ENCODE measurements around the gene AKAP1. TPM values are rescaled to one million over a fixed set of nuclear protein-coding genes. Genes with fewer than 3 reads are reported as not detected.

AKAP1 gene
- total and polyA plus RNA-seq, 2 of the 8 experiments (the other 6 are each of a cell fraction or from before 2014, with no cell fraction given) = 120 to 156 TPM

GRCh38 chr17:57125866-57126265 is 40.8 kb downstream of the AKAP1 start:
- no peak overlapping the region for H2BK12ac ChIP-seq (ENCODE audit: low read depth, low read length)

More at GRCh38 chr17:57125866-57126265, 40.8 kb downstream of the AKAP1 start:
- Histone ChIP-seq H3K18ac (ENCODE audit: extremely low read depth, low read length) (no peak overlapping the region), H3K14ac (ENCODE audit: insufficient read length) (no peak overlapping the region), H3K36me3 (ENCODE audit: control insufficient read depth in 2 of 4, insufficient read depth in 4 of 4, low read length in 3 of 4) (peaks cover 10 to 35% (median 21%) of the 10 kb centered on the region in 4 experiments; a peak in 7 of 8 replicates), H3K27me3 (replicated peaks in 1 of 4; ENCODE audit: control insufficient read depth in 3 of 4, extremely low read depth in 1 of 4, insufficient read depth in 3 of 4, low read length in 3 of 4) (no peaks in the 10 kb centered on the region), H2BK15ac (ENCODE audit: low read length) (no peak overlapping the region), H3K27ac (ENCODE audit: low read depth, low read length) (no peak overlapping the region), H4K91ac (replicated peaks; ENCODE audit: insufficient read length, low read length) (no peak overlapping the region), H4K8ac (ENCODE audit: extremely low read depth, insufficient read depth, low read length) (no peak overlapping the region), H3K79me1 (ENCODE audit: low read depth, low read length) (no peaks in the 10 kb centered on the region), H3K9me3 (ENCODE audit: insufficient read depth in 2 of 2, low read depth in 1 of 2, low read length in 1 of 2) (no peaks in the 10 kb centered on the region), H3K56ac (replicated peaks; ENCODE audit: insufficient read length, low read depth, low read length) (no peak overlapping the region), H3K4ac (replicated peaks; ENCODE audit: insufficient read length, low read depth, low read length) (no peak overlapping the region), H3K23me2 (ENCODE audit: low read depth, low read length) (no peaks in the 10 kb centered on the region), H2BK120ac (replicated peaks; ENCODE audit: low read depth, low read length) (no peak overlapping the region), H2AK5ac (ENCODE audit: low read depth, low read length) (no peak overlapping the region), H3K23ac (ENCODE audit: insufficient read length) (no peak overlapping the region), H4K20me1 (replicated peaks in 1 of 2; ENCODE audit: control insufficient read depth in 1 of 2, insufficient read depth in 2 of 2, low read length in 2 of 2) (no peaks in the 10 kb centered on the region), H3K4me3 (ENCODE audit: extremely low read depth in 1 of 4, insufficient read depth in 2 of 4, low read depth in 3 of 4, low read length in 4 of 4) (no peak overlapping the region), H3K9ac (replicated peaks in 1 of 4; ENCODE audit: extremely low read depth in 1 of 4, low read depth in 3 of 4, low read length in 3 of 4) (no peak overlapping the region), H3K4me2 (ENCODE audit: insufficient read depth in 1 of 2, low read depth in 2 of 2, low read length in 2 of 2) (no peak overlapping the region), H2BK5ac (ENCODE audit: low read depth, low read length) (no peak overlapping the region), H3K79me2 (ENCODE audit: control insufficient read depth in 1 of 2, insufficient read depth in 2 of 2, low read length in 2 of 2) (no peaks in the 10 kb centered on the region), H3K4me1 (replicated peaks in 1 of 4; ENCODE audit: control insufficient read depth in 3 of 4, insufficient read depth in 4 of 4, low read length in 3 of 4) (no peaks in the 10 kb centered on the region), H4K5ac (ENCODE audit: insufficient read length, low read depth, low read length) (no peak overlapping the region), H2AFZ (ENCODE audit: low read length) (no peak overlapping the region), H2BK20ac (ENCODE audit: low read length) (no peak overlapping the region)
- POLR2A ChIA-PET (ENCODE audit: partially characterized antibody) = interaction anchor here (0.6 to 1.4 kb wide), 4 partner anchors 10 to 136 kb away, joined by 3 read pairs; no protein-coding TSS in a partner anchor
- DNase-seq (ENCODE audit: low read depth in 1 of 2, low spot score in 2 of 2) = no peak
- TF ChIP-seq KDM5A (IDR thresholded peaks at IDR 0.05; ENCODE audit: low read length) (no peak), POLR2AphosphoS5 (IDR thresholded peaks at IDR 0.05; ENCODE audit: low read depth, low read length) (peak; percentile 71)
- FAIRE-seq = no peak
- 83% methylated on average over 6 of the region's 6 CpGs; no CpG with 5 or more reads in 1 of the 2 experiments for WGBS, 2 experiments (ENCODE audit: extremely low coverage in 1 of 2, insufficient coverage in 1 of 2, insufficient read length in 1 of 2, insufficient replicate concordance in 2 of 2, low coverage in 1 of 2, low lambda C conversion rate in 2 of 2, missing lambda C conversion rate in 1 of 2)
- CTCF ChIA-PET (ENCODE audit: partially characterized antibody) = interaction anchor here (1.1 to 2.0 kb wide), 10 partner anchors 13 to 988 kb away, joined by 3 to 8 read pairs (median 4); no protein-coding TSS in a partner anchor

All from H1 (cell line).